Epithelial cell of esophagus (primary cell): ENCODE results near the gene RPUSD1.

Experiments
- DNase-seq: peaks from one replicate; pipeline ENCODE4 v3.0.0; 2010; ENCODE audit warnings: low read depth
- H3K4me3 ChIP-seq: 2 replicates; pipeline ENCODE4 v1.5.1; 2011; ENCODE audit warnings: mild to moderate bottlenecking, low read length, control low read depth
- TF ChIP-seq, protein P1 (sequence below): IDR thresholded peaks from 2 replicates; pipeline ENCODE4 v1.5.1; 2011; ENCODE audit warnings: low read depth, mild to moderate bottlenecking, low read length, control low read depth, inconsistent platforms; ENCODE audit not compliant: insufficient read depth; ENCODE audit errors: missing control alignments

Gene RPUSD1

DNA sequence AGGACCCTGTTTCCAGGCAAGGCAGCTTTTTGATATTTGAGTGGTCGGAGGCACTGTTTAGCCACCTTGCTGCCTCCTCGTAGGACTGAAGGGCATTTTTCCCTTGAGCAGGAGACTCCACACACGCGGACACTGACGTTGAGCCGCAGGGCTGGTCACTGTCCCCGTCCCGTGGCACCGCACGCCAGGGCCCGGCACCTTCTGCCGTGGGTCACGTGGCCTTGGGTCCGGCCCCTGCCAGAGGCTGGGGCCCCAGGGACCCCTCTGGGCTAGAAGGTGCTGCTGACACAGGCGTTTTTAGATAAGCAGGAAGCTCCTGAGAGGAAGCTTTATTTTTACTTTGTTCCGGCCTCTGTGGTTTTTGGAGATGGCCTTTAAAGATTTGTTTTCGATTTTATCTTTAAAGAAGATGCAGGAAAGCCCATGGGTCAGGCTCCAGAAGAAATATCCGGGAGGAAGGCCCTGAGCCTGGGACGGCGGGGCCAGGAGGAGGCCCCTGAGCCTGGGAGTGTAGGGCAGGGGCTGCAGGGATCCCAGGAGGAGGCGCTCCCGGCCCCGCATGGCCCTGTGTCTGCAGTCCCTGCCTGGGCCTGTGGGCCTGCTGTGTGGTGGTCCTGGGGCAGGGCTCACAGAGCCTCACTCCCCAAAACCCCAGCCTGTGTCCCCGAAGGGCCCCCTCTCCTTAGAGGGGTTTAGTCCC is 42.8 kb upstream of the RPUSD1 start:
- no peak overlapping the region for H3K4me3 ChIP-seq
- DNase-seq: no peak
- TF ChIP-seq, protein P1, sequence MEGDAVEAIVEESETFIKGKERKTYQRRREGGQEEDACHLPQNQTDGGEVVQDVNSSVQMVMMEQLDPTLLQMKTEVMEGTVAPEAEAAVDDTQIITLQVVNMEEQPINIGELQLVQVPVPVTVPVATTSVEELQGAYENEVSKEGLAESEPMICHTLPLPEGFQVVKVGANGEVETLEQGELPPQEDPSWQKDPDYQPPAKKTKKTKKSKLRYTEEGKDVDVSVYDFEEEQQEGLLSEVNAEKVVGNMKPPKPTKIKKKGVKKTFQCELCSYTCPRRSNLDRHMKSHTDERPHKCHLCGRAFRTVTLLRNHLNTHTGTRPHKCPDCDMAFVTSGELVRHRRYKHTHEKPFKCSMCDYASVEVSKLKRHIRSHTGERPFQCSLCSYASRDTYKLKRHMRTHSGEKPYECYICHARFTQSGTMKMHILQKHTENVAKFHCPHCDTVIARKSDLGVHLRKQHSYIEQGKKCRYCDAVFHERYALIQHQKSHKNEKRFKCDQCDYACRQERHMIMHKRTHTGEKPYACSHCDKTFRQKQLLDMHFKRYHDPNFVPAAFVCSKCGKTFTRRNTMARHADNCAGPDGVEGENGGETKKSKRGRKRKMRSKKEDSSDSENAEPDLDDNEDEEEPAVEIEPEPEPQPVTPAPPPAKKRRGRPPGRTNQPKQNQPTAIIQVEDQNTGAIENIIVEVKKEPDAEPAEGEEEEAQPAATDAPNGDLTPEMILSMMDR: no peak

DNA sequence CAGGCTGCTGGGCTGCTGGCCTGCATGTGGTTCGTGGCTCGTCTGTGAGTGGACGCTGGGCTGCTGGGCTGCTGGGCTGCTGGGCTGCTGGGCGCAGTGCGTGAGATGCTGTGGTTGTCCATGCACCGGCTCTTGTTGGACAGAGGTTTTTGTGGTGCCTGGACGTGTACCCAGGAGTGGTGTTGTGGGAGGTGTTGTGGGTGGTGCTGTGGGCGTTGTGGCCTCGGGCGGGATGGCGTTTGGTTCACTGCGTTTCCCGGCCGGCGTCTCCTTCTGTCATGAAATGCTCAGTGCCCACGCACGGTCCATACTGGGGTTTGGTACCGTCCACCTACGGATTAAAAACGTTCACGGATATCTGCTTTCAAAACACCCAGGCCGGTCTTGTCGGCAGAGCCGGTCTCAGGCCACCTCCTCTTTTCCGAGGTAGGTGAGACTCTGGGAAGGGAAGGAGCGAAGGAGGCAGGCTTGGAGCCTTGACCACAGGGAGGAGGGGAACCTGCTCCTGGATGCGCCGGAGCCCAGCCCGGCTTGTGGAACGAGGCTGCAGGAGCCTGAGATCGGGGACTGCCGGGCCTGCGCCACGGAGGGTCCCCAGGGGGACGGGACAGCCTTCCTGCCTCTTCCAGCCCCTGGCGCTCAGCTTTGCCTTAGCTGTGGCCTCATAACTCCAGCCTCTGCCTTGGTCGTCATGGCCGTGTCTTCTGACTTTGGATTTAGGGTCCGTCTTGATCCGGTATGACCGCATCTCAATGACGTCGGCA is 42.1 kb upstream of the RPUSD1 start:
- TF ChIP-seq, protein P1: no peak
- H3K4me3 ChIP-seq: no peak overlapping the region
- no peak for DNase-seq

DNA sequence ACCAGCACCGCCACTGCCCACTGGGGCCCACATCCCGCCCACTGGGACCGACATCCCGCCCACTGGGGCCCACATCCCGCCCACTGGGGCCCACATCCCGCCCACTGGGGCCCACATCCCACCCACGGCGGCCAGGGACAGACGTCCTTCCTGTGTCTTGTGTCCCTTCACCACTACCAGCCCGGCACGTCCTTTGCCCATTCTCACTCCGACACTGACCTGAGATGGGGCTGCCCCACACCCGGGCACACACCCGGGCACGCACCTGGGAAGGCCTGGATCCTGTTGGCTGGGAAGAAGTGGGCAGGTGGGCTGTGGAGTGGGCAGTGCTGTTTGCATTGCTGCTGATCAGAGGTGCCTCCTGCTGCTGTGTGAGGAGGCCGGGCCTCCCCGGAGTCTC is 40.7 kb upstream of the RPUSD1 start:
- no peak overlapping the region for H3K4me3 ChIP-seq
- TF ChIP-seq, protein P1: no peak
- DNase-seq: no peak

DNA sequence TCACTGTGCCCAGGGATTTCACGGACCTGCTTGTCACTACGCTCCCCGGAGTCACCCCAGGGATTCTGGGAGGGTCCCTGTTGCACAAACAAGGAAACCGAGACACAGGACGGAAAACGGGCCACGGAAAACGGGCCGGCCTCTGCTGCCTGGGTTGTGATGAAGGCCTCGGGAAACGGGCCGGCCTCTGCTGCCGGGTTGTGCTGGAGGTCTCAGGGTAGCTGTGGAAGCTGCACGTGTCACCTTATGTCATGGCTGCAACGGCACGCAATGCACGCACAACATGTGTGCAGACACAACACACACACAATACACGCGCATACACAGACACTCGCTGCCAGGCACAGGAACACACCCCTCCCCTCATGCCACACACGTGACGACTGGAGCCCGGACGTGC is 39.3 kb upstream of the RPUSD1 start:
- DNase-seq: no peak
- no peak overlapping the region for H3K4me3 ChIP-seq
- TF ChIP-seq, protein P1: no peak

DNA sequence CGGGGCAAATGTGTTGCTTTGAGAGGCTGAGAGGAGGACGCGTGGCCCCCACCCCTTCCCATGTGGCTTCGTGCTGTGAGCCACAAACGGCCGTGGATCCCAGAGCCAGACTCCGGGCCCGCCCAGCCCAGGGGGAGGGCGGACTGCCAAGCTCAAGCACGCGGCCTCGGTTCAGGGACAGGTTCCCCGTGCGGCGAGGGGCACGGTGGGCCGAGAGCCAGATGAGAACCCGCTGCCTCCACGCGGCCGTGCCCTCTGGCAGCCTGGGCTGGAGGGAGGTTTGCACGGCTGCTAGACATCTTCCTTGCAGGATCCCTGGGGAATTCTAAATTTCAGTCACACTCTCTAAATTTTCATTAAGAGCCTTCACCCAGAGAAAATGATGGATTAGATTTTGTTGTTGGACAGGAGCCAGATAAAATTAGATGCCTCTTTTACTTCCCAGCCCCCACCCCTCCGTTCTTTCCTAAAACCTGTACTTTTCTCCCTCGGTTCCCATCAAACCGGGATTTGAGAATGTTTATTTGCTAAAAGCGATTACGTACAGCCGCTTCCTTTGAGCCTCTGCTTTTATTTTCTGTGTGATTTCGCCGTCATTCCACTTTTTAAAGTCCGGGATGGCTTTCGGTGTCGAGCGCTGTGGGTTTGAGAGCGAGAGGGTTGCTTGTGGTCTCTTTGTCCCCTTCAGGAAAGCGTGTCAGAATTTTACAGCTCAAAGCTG is 37.3 kb upstream of the RPUSD1 start:
- H3K4me3 ChIP-seq: no peak overlapping the region
- no peak for DNase-seq
- TF ChIP-seq, protein P1: no peak

DNA sequence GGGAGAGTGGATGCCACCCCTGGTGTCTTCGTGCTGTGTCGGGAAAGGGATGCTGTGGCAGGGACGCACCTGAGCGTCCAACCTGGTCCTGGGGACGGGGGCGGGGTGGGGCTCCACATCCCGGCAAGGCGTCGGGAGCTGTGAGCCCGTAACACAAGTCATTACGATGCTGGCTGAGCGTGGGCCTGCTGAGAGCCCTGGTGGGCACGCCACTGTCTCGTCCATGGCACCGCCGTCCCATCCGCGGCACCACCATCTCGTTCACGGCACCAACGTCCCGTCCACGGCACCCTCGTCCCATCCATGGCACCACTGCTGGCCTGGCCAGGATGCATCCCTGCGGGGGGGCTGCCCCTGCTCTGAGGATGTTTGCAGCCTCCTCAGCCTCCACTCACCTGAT is 36.4 kb upstream of the RPUSD1 start:
- TF ChIP-seq, protein P1: no peak
- DNase-seq: no peak

DNA sequence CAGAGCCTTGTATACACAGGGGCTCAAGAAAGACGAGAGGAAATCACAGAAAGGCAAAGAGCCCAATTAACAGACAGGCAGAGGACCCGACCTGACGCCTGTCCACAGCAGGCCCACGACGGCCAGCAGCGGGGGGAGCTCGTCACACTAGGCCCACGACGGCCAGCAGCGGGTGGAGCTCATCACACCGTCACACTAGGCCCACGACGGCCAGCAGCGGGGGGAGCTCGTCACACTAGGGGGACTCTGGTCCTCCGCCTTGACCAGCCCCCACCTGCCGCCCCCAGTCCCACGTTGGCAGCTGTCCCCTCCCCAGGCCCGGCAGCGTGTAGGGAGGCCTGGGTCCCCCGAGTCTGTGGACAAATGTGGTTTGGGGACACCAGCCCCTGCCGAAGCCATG is 36.0 kb upstream of the RPUSD1 start:
- H3K4me3 ChIP-seq: no peak overlapping the region
- TF ChIP-seq, protein P1: no peak
- DNase-seq: no peak

More for the DNA sequence above, 36.4 kb upstream of the RPUSD1 start:
- no peak overlapping the region for H3K4me3 ChIP-seq
